8988T (cell line): Measurements from ENCODE around the gene STPG2.

Source experiments
- DNase-seq: peaks from one replicate; pipeline ENCODE4 v3.0.0; 2011

The STPG2 gene

GRCh38 chr4:98143001-98143899, at the start of gene STPG2:
Gene STPG2 (minus strand): TSS chr4:98143476.
- DNase-seq = peak; percentile 29

GRCh38 chr4:98185279-98185678, 42.0 kb upstream of the STPG2 start:
- no peak for DNase-seq

DNA sequence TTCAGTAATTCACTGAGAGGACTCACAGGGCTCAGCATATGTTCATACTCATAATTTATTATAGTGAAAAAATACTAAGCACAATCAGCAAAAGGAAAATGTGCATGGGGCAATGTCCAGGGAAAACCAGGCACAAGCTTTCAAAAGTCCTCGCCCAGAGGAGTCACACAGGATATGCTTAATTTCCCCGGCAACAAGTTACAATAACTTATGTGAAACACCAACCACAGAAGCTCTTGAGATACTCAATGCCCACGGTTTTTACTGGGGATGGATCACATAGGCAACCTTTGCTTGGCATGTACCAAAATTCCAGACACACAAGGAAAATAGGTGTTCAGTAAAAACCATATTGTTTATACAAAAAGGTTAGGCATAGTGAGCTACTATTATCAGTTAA, 38.5 kb upstream of the STPG2 start:
- no peak for DNase-seq

- no peak for DNase-seq
Measured at GRCh38 chr4:98179951-98180350, 36.7 kb upstream of the STPG2 start.

DNA sequence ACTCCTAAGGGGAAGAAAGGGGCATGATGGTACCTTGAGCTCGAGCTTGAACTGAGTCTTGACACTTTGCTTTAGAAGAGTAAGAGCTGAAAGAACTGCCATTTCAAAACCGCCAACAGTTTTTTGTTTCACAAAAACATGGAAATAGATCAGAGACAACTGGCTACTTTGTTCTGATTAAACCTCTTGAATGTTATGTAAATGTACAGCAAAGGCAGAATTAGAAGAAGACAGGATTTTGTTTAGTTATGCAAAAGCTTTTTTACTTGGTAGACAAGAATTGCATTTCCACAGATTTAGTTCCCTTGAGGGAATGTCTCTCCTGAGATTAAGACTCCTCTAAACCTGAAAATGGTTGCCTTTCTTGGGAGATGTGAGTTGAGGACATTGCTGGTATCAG, 33.3 kb upstream of the STPG2 start:
- DNase-seq = no peak

- no peak for DNase-seq
Measured at GRCh38 chr4:98170035-98170434, 26.8 kb upstream of the STPG2 start.

GRCh38 chr4:98166731-98167041, 23.4 kb upstream of the STPG2 start:
- no peak for DNase-seq

GRCh38 chr4:98166025-98166730, 22.9 kb upstream of the STPG2 start:
- DNase-seq = no peak

DNA sequence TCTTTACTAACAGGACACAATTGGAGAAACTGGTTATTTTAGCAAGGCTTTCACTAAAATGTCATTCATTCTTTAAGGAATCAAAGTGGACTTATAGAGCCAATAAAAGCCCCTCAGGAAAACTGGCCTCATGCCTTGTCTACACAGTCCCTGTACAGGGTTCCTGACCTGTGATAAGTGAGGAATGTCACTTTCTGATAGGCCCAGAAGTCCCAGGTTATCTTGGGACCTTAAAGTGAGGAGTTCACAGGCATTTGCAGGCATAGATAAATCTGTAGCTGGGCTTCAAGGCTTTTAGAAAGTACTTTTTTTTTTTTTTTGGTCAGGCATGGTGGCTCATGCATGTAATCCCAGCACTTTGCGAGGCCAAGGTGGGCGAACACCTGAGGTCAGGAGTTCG, 19.4 kb upstream of the STPG2 start:
- no peak for DNase-seq

- DNase-seq = no peak
Measured at GRCh38 chr4:98151145-98151924, 8.1 kb upstream of the STPG2 start.

GRCh38 chr4:98150092-98150761, 7.0 kb upstream of the STPG2 start:
- DNase-seq = no peak

DNA sequence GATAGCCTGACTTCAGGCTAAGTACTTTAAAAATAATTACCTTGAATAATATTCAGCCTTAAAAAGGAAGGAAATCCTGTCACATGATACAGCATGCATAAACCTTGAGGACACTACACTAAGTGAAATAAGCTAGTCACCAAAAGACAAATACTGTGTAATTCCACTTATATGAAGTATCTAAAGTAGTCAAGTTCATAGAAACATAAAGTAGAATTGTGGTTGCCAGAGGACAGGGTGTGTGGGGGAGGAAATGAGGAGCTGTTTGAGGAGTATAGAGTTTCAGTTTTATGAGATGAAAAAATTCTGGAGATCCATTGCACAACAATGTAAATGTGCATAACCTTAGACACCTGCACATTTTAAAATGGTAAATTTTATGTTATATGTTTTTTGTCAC, 5.6 kb upstream of the STPG2 start:
- DNase-seq = no peak

DNA sequence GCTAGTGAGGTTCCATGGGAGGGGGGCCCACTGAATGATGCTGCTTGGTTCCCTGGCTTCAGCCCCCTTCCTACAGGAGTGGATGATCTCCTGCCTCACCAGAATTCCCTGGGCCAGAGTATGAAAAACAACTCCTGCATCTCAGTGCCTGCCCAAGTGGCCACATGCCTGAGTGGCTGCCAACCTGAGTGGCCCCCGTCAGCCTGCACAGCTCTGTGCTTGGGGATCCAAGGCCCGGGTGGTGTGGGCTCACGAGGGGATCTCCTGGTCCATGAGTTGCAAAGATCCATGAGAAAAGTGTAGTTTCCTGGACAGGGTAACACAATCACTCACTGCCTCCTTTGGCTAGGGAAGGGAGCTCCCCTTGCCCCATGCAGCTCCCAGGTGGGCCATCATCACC, 17.1 kb downstream of the STPG2 start:
- DNase-seq = no peak

DNA sequence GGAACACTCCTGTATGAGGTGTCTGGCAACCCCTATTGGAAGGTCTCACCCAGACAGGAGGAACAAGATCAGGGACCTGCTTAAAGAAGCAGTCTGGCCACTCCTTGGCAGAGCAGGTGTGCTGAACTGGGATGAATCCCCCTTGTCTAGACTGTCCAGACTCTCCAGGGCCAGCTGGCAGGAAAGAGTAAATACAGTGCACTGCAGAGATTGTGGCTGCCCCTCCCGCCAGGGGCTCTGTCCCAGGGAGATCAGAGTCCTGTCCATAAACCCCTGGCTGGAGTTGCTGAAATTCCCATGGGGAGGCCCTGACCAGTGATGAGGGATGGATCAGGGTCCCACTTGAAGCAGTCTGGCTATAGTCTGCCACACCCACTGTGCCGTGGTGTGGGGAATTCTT, 17.7 kb downstream of the STPG2 start:
- DNase-seq = no peak

GRCh38 chr4:98117363-98117762, 25.9 kb downstream of the STPG2 start:
- no peak for DNase-seq

DNA sequence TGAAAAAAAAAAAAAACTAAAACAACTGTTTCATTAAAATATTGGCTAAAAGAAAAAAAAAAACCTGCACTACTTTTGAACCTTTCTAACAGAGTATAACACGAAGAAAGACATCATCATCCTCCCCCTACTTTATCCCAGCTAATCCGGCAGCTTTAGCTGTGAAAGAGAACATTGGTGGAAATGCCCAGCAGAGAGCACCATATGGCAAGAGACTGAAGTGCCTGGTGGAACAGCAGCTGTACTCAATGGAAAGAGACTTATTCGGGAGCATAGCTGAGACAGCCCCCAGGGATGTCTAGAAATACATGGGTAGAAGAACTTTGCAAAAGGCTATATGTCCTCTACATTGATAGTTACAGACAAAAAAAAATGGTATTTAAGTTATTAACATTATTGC, 30.3 kb downstream of the STPG2 start:
- DNase-seq = no peak

GRCh38 chr4:98110929-98111328, 32.3 kb downstream of the STPG2 start:
- DNase-seq = no peak

GRCh38 chr4:98110214-98110613, 33.1 kb downstream of the STPG2 start:
- no peak for DNase-seq

- no peak for DNase-seq
Measured at GRCh38 chr4:98102660-98103059, 40.6 kb downstream of the STPG2 start.

DNA sequence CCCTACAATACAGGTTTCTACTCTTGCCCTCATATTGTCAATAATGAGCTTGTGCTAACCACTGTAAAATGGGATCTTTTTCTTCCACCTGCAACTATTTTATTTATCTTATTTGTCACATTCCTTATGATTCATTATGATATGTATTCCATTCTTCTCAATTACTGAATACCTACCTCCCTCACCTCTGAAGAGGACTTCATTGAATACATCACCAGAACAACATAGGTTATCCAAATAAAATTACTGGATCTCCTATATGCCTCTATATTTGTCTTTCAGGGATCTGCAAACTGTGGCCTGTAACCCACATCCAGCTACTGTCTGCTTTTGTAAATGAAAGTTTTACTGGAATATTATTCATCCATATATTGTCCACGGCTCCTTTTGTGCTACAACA, 41.3 kb downstream of the STPG2 start:
- DNase-seq = no peak

DNA sequence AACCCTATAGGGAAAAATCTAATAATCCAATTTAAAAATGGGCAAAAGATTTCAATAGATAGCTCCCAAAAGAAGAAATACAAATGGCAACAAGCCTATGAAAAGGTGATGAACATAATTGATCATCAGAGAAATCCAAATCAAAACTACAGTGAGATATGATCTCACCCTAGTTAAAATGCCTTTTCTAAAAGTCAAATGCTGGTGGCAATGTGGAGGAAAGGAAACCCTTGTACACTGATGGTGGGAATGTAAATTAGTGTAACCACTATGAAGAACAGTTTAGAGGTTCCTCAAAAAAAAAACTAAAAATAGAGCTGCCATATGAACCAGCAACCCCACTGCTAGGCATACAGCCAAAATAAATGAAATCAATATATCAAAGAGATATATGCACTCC, 44.5 kb downstream of the STPG2 start:
- no peak for DNase-seq

- DNase-seq = no peak
Measured at GRCh38 chr4:98094118-98094517, 49.2 kb downstream of the STPG2 start.

- no peak for DNase-seq
Measured at GRCh38 chr4:98093662-98094061, 49.6 kb downstream of the STPG2 start.
